ENCODE results near the gene ZNF416. TPM values are rescaled to one million over a fixed set of nuclear protein-coding genes. Genes with fewer than 3 reads are reported as not detected.

Gene ZNF416
- polyA plus RNA-seq (2011; rRNA removed) (2.9 and 4.0 TPM in 2 replicates), polyA minus RNA-seq (2011; rRNA and poly(A)+ RNA removed) (5.2 and 5.6 TPM in 2 replicates)

- H3K27me3 ChIP-seq (ENCODE audit: control insufficient read depth, insufficient read depth, low read length) = no peaks in the 10 kb centered on the region
- CTCF ChIA-PET = interaction anchor here (1.3 kb wide), 1 partner anchor 9 kb away, joined by 3 read pairs; no protein-coding TSS in a partner anchor
- TF ChIP-seq CTCF (IDR thresholded peaks at IDR 0.05; ENCODE audit: insufficient read depth, low read depth, low read length) = peak; percentile 39
- peak; percentile 95 for DNase-seq (ENCODE audit: low read depth)
- POLR2A ChIA-PET = no interaction called here
- H3K4me3 ChIP-seq (ENCODE audit: low read depth, low read length) = peak within 1 kb of the TSS; percentile 87
- peaks cover 15% of the 10 kb centered on the region for H3K36me3 ChIP-seq (ENCODE audit: control insufficient read depth, insufficient read depth, low read length)
Measured at GRCh38 chr19:57578487-57579205, at the start of gene ZNF416. Gene ZNF416 (minus strand): TSS chr19:57578911. CDS start chr19:57578704, 207 bp downstream.

DNA sequence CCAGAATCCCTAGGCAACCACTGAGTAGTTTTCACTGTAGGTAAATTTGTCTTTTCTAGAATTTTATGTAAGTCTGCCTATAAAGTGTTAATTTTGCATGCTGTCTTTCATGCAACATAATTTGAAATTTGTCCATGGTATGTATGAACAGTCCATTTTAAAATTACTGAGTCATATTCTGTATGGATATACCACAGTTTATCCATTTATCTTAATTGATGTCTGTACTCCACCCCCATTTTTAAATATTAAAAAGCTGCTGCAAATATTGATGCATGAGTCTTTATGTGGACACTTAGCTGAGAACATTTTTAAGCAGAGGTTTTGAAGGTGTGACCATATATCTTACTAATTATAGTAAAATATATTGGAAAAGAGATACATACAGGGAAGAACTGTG is 44.4 kb upstream of the ZNF416 start:
- ChIA-PET POLR2A (no interaction called here), CTCF (no interaction called here)
- Histone ChIP-seq H3K4me3 (ENCODE audit: low read depth, low read length) (no peak overlapping the region), H3K36me3 (ENCODE audit: control insufficient read depth, insufficient read depth, low read length) (peaks cover 26% of the 10 kb centered on the region), H3K27me3 (ENCODE audit: control insufficient read depth, insufficient read depth, low read length) (no peaks in the 10 kb centered on the region)
- no peak for TF ChIP-seq CTCF (IDR thresholded peaks at IDR 0.05; ENCODE audit: insufficient read depth, low read depth, low read length)
- DNase-seq (ENCODE audit: low read depth) = no peak

DNA sequence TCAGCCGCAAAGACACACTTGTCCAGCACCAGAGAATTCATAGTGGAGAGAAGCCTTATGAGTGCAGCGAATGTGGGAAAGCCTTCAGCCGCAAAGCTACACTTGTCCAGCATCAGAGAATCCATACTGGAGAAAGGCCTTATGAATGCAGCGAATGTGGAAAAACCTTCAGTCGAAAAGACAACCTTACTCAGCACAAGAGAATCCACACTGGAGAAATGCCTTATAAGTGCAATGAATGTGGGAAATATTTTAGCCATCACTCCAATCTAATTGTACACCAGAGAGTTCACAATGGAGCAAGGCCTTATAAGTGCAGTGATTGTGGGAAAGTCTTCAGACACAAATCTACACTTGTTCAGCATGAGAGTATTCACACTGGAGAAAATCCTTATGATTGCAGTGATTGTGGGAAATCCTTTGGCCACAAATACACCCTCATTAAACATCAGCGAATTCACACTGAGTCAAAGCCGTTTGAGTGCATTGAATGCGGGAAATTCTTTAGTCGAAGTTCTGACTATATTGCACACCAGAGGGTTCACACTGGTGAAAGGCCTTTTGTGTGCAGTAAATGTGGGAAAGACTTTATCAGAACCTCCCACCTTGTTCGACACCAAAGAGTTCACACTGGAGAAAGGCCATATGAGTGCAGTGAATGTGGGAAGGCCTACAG is 42.1 kb upstream of the ZNF416 start:
- H3K36me3 ChIP-seq (ENCODE audit: control insufficient read depth, insufficient read depth, low read length) = peaks cover 33% of the 10 kb centered on the region
- no peak for DNase-seq (ENCODE audit: low read depth)
- H3K4me3 ChIP-seq (ENCODE audit: low read depth, low read length) = no peak overlapping the region
- POLR2A ChIA-PET = no interaction called here
- TF ChIP-seq CTCF (IDR thresholded peaks at IDR 0.05; ENCODE audit: insufficient read depth, low read depth, low read length) = no peak
- H3K27me3 ChIP-seq (ENCODE audit: control insufficient read depth, insufficient read depth, low read length) = no peaks in the 10 kb centered on the region
- CTCF ChIA-PET = no interaction called here

GRCh38 chr19:57615346-57615745 is 36.6 kb upstream of the ZNF416 start:
- CTCF ChIA-PET = no interaction called here
- H3K36me3 ChIP-seq (ENCODE audit: control insufficient read depth, insufficient read depth, low read length) = peaks cover 20% of the 10 kb centered on the region

More at GRCh38 chr19:57615346-57615745, 36.6 kb upstream of the ZNF416 start:
- no peaks in the 10 kb centered on the region for H3K27me3 ChIP-seq (ENCODE audit: control insufficient read depth, insufficient read depth, low read length)
- TF ChIP-seq CTCF (IDR thresholded peaks at IDR 0.05; ENCODE audit: insufficient read depth, low read depth, low read length) = no peak
- POLR2A ChIA-PET = no interaction called here
- DNase-seq (ENCODE audit: low read depth) = no peak
- H3K4me3 ChIP-seq (ENCODE audit: low read depth, low read length) = peak overlapping the region; percentile 90; the same call in 1 of the 2 replicates
